ENCODE results near the gene SHANK1.
A peak's percentile ranks its signal among the peaks of the same experiment; 100 is the strongest.

The SHANK1 gene

DNA sequence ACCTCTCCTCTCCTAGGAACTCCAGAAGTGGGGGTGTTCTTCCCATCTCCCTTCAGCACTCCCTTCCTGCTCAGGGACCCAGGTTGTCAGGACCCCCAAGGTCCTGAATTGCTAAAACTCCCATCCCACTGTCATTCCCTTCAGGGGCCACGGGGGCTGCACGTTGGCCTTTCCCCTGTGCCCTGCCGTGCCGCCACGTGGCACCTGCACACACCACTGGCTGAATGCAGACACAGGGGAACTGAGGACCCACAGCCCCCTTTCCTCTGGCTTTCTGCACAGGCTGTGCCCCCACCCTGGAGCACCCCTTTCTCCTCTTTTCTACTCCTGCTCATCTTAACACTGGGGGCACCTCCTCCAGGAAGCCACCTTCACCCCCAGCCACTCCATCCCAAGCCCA lies 9.0 kb downstream of the SHANK1 start:
- TF ChIP-seq, protein P1, sequence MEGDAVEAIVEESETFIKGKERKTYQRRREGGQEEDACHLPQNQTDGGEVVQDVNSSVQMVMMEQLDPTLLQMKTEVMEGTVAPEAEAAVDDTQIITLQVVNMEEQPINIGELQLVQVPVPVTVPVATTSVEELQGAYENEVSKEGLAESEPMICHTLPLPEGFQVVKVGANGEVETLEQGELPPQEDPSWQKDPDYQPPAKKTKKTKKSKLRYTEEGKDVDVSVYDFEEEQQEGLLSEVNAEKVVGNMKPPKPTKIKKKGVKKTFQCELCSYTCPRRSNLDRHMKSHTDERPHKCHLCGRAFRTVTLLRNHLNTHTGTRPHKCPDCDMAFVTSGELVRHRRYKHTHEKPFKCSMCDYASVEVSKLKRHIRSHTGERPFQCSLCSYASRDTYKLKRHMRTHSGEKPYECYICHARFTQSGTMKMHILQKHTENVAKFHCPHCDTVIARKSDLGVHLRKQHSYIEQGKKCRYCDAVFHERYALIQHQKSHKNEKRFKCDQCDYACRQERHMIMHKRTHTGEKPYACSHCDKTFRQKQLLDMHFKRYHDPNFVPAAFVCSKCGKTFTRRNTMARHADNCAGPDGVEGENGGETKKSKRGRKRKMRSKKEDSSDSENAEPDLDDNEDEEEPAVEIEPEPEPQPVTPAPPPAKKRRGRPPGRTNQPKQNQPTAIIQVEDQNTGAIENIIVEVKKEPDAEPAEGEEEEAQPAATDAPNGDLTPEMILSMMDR (IDR thresholded peaks at IDR 0.05; ENCODE audit: low read depth, low read length): no peak

DNA sequence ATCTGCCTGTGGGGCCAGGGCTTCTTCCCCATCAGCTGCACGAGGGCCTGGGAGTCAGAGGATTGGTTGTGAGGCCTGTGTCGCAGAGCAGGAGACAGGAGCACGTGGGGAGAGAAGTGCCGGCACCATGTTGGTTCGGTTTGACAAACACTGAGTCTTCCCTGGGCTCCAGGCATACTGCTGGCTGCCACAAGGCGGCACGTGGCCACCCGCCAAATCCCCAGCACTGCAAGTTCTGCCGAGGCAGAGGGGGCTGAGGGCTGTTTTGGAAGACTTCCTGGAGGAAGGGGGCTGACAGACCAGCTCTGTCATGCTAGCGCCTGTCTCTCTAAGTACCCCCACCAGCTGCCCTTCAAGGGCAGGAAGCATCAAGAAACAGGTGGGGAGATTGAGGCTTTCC lies 9.5 kb downstream of the SHANK1 start:
- no peak for DNase-seq (ENCODE audit: low read depth, low spot score)
- no peak overlapping the region for H3K4me3 ChIP-seq (ENCODE audit: low read depth, low read length)
- TF ChIP-seq, protein P1 (IDR thresholded peaks at IDR 0.05; ENCODE audit: low read depth, low read length): no peak
- in situ Hi-C loops (cut with HindIII; ENCODE audit: low sequenced_read_pairs): no loop called here

More for the DNA sequence above, 9.0 kb downstream of the SHANK1 start:
- no peak for DNase-seq (ENCODE audit: low read depth, low spot score)
- H3K4me3 ChIP-seq (ENCODE audit: low read depth, low read length): no peak overlapping the region
- in situ Hi-C loops (cut with HindIII; ENCODE audit: low sequenced_read_pairs): no loop called here

DNA sequence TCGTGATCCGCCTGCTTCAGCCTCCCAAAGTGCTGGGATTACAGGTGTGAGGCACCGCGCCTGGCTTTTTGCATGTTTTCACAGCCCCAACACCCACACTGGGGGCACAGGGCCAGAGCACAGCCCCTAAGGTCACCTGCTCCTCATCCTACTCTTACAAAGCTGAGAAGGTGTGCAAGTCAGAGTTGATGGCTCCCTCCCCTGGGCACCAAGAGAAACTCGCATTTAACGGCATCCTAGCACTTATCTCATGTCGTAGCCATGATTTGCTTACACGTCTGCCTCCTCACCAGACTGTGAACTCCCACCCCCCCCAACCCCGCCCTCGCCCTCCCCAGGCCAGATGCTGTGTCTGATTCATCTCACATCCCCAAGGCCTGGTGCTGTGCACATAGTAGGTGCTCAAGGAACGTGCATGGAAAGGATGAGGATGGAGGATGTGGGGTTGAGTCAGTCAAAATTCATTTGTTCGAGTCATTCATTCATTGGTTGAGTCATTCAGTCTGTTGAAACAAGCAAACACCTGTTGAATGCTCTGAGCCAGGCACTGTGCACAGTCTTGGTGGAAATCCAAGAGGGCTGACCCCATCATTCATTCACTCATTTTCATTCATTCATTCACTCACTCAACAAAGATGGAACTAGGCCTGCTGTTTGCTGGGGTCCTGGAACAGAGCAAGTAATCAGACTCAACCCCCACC lies 11.3 kb downstream of the SHANK1 start:
- TF ChIP-seq, protein P1 (IDR thresholded peaks at IDR 0.05; ENCODE audit: low read depth, low read length): no peak
- in situ Hi-C loops (cut with HindIII; ENCODE audit: low sequenced_read_pairs): no loop called here
- DNase-seq (ENCODE audit: low read depth, low spot score): no peak
- H3K4me3 ChIP-seq (ENCODE audit: low read depth, low read length): no peak overlapping the region

DNA sequence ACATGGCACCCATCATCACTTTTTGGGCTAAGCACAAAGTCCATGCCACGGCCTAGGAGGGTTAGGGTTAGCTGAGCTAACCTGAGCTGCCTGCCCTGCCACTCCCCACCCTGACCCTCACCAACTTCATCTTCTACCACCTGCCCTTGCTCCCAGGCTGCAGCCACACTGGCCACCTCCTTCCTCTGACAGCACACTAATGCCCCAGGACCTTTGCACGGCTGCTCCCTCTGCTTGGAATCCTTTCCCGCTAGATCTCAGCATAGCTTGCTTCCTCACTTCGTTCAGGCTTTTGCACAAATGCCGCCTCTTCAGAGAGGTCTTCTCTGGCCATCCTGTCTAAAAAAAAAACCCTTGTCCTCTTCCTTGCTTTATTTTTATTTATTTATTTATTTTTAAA lies 13.2 kb downstream of the SHANK1 start:
- no peak overlapping the region for H3K4me3 ChIP-seq (ENCODE audit: low read depth, low read length)
- DNase-seq (ENCODE audit: low read depth, low spot score): no peak
- in situ Hi-C loops (cut with HindIII; ENCODE audit: low sequenced_read_pairs): no loop called here
- TF ChIP-seq, protein P1 (IDR thresholded peaks at IDR 0.05; ENCODE audit: low read depth, low read length): no peak

DNA sequence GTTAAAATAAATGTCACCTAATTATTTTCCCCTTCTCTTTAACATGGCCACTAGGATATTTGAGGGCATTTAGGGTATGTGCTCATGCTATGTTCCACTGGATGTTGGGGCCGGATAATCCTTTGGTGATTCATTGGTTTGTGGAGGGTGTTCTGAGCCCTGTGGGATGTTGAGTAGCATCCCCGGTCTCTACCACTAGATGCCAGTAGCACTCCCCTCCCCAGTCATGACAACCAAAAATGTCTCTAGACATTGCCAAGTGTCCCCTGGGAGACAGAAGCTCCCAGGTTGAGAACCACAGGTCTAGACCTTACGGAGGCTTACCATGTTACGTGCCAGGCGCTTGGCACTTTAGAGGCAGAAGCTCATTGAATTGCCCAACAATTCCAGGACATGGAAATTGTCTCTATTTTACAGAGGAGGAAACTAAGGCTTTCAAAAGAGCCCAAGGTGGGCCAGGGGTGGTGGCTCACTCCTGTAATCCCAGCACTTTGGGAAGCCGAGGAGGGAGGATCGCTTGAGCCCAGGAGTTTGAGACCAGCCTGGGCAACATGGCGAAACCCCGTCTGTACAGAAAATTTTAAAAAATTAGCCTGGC lies 14.1 kb downstream of the SHANK1 start:
- in situ Hi-C loops (cut with HindIII; ENCODE audit: low sequenced_read_pairs): no loop called here

DNA sequence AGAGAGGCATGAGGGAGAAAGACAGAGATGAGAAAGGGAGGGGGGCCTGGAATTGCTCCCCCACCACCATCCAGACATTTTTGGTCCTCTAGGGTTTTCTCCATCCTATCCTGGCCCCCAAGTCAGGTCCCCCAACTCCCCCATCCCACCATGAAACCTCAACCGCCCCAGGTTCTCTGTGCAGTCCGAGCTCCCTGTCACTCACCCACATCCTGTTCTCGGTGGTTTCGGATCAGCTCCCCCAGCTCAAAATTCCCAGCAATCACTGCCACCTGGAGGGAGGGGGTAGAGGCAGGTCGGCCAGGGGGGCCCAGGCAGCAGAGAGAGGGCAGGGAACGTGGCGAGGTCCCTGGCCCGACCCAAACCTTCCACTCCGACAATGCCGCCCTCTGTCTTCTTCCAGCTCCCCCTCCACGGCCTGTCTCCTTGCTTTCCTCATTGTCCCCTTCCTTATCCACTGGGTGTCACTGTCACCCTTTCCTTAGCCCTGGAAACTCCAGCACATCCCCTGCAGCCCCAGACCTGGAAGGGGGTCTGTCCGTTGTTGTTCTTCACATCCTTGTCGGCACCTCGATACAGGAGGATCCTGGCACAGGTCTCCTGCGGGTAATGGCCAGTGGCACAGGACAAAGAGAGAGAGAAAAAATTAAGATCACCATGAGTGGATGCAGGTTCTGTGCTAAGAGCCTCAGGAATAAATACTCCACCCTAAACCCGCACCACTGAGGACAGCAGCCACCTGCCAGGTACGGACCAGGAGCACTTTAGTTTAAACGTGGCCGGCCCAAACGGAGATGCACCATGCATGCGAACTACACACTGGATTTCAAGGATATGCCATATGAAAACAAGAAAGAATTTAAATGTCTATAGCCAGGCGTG lies 15.4 kb downstream of the SHANK1 start:
- in situ Hi-C loops (cut with HindIII; ENCODE audit: low sequenced_read_pairs): no loop called here
- H3K4me3 ChIP-seq (ENCODE audit: low read depth, low read length): no peak overlapping the region
- DNase-seq (ENCODE audit: low read depth, low spot score): no peak
- TF ChIP-seq, protein P1 (IDR thresholded peaks at IDR 0.05; ENCODE audit: low read depth, low read length): no peak

More for the DNA sequence above, 14.1 kb downstream of the SHANK1 start:
- TF ChIP-seq, protein P1 (IDR thresholded peaks at IDR 0.05; ENCODE audit: low read depth, low read length): peak; percentile 72
- no peak overlapping the region for H3K4me3 ChIP-seq (ENCODE audit: low read depth, low read length)
- DNase-seq (ENCODE audit: low read depth, low spot score): peak; percentile 24
